PFSK-1 (cell line): Measurements from ENCODE around the gene RPS6KL1.

ENCODE experiments used
- FOXP2 ChIP-seq: optimal IDR thresholded peaks from 2 replicates; pipeline ENCODE3; 2011; ENCODE audit warnings: borderline replicate concordance, control low read depth, inconsistent platforms; ENCODE audit not compliant: insufficient read depth; ENCODE audit errors: extremely low read length, extremely low read depth
- POLR2AphosphoS5 ChIP-seq: IDR thresholded peaks from 2 replicates; pipeline ENCODE4 v1.6.1; 2012; ENCODE audit warnings: low read depth, mild to moderate bottlenecking, control low read depth, low read length, moderate library complexity
- REST ChIP-seq, 2 experiments: IDR thresholded peaks; 2 replicates each; pipeline versions ENCODE4 v1.6.1 to v1.8.0; 2011 to 2012; ENCODE audit warnings: low read depth in 2 of 2, low read length in 2 of 2, control low read depth in 1 of 2, inconsistent platforms in 1 of 2, mild to moderate bottlenecking in 1 of 2, moderate library complexity in 1 of 2; ENCODE audit not compliant: insufficient read depth in 1 of 2
- SIN3A ChIP-seq: IDR thresholded peaks from 2 replicates; pipeline ENCODE4 v1.6.1; 2012; ENCODE audit warnings: mild to moderate bottlenecking, low read length, moderate library complexity, borderline replicate concordance; ENCODE audit not compliant: insufficient read depth
- TAF1 ChIP-seq: IDR thresholded peaks from 2 replicates; pipeline ENCODE4 v1.6.1; 2012; ENCODE audit warnings: low read length, control low read depth, borderline replicate concordance; ENCODE audit not compliant: insufficient read depth

Gene RPS6KL1

GRCh38 chr14:74882103-74882920, 40.7 kb downstream of the RPS6KL1 start:
- TF ChIP-seq TAF1 = no peak
- no peak for TF ChIP-seq SIN3A
- no peak for TF ChIP-seq REST (IDR thresholded peaks at IDR 0.05; ENCODE audit: insufficient read depth in 1 of 2, low read depth in 2 of 2, low read length in 2 of 2)
- TF ChIP-seq POLR2AphosphoS5 = no peak
- no peak for TF ChIP-seq FOXP2

- TF ChIP-seq REST (IDR thresholded peaks at IDR 0.05; ENCODE audit: insufficient read depth in 1 of 2, low read depth in 2 of 2, low read length in 2 of 2) = no peak
- TF ChIP-seq FOXP2 = peak; percentile 75
- TF ChIP-seq SIN3A = no peak
- TF ChIP-seq TAF1 = peak; percentile 78; the same call in 1 of the 2 replicates
- TF ChIP-seq POLR2AphosphoS5 = peak; percentile 95
Observed at GRCh38 chr14:74881431-74882102, 41.5 kb downstream of the RPS6KL1 start, which contains the start of gene DLST. Gene DLST, plus strand, starts transcription at chr14:74881916. Its CDS starts 38 bp downstream, at chr14:74881954.

GRCh38 chr14:74879427-74880182, 43.5 kb downstream of the RPS6KL1 start:
- no peak for TF ChIP-seq POLR2AphosphoS5
- no peak for TF ChIP-seq REST (IDR thresholded peaks at IDR 0.05; ENCODE audit: insufficient read depth in 1 of 2, low read depth in 2 of 2, low read length in 2 of 2)
- TF ChIP-seq TAF1 = no peak
- TF ChIP-seq FOXP2 = no peak

GRCh38 chr14:74875941-74876913, 46.8 kb downstream of the RPS6KL1 start, which contains the start of gene PROX2:
Gene PROX2, minus strand, starts transcription at chr14:74876145. Its CDS starts 12,311 bp downstream, at chr14:74863834.
- no peak for TF ChIP-seq FOXP2
- no peak for TF ChIP-seq TAF1
- TF ChIP-seq REST (IDR thresholded peaks at IDR 0.05; ENCODE audit: insufficient read depth in 1 of 2, low read depth in 2 of 2, low read length in 2 of 2) = no peak
- no peak for TF ChIP-seq POLR2AphosphoS5
- no peak for TF ChIP-seq SIN3A
